ENCODE data around the gene ADRA2C.
"Not testable (repeated sequence)": the region's sequence is repeated elsewhere in the genome, so short reads cannot be mapped to it uniquely, and the experiment has no call there.

GRCh38 chr4:3814838-3815237 lies 48.7 kb downstream of the ADRA2C start:
- TF ChIP-seq, protein P1, sequence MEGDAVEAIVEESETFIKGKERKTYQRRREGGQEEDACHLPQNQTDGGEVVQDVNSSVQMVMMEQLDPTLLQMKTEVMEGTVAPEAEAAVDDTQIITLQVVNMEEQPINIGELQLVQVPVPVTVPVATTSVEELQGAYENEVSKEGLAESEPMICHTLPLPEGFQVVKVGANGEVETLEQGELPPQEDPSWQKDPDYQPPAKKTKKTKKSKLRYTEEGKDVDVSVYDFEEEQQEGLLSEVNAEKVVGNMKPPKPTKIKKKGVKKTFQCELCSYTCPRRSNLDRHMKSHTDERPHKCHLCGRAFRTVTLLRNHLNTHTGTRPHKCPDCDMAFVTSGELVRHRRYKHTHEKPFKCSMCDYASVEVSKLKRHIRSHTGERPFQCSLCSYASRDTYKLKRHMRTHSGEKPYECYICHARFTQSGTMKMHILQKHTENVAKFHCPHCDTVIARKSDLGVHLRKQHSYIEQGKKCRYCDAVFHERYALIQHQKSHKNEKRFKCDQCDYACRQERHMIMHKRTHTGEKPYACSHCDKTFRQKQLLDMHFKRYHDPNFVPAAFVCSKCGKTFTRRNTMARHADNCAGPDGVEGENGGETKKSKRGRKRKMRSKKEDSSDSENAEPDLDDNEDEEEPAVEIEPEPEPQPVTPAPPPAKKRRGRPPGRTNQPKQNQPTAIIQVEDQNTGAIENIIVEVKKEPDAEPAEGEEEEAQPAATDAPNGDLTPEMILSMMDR (IDR thresholded peaks at IDR 0.05): not testable (repeated sequence)
- TF ChIP-seq, protein P2, sequence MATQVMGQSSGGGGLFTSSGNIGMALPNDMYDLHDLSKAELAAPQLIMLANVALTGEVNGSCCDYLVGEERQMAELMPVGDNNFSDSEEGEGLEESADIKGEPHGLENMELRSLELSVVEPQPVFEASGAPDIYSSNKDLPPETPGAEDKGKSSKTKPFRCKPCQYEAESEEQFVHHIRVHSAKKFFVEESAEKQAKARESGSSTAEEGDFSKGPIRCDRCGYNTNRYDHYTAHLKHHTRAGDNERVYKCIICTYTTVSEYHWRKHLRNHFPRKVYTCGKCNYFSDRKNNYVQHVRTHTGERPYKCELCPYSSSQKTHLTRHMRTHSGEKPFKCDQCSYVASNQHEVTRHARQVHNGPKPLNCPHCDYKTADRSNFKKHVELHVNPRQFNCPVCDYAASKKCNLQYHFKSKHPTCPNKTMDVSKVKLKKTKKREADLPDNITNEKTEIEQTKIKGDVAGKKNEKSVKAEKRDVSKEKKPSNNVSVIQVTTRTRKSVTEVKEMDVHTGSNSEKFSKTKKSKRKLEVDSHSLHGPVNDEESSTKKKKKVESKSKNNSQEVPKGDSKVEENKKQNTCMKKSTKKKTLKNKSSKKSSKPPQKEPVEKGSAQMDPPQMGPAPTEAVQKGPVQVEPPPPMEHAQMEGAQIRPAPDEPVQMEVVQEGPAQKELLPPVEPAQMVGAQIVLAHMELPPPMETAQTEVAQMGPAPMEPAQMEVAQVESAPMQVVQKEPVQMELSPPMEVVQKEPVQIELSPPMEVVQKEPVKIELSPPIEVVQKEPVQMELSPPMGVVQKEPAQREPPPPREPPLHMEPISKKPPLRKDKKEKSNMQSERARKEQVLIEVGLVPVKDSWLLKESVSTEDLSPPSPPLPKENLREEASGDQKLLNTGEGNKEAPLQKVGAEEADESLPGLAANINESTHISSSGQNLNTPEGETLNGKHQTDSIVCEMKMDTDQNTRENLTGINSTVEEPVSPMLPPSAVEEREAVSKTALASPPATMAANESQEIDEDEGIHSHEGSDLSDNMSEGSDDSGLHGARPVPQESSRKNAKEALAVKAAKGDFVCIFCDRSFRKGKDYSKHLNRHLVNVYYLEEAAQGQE (IDR thresholded peaks at IDR 0.05; ENCODE audit: insufficient read depth in 1 of 2, low read depth in 2 of 2, low read length in 1 of 2): not testable (repeated sequence)
- not testable (repeated sequence) for TF ChIP-seq SIN3A (IDR thresholded peaks at IDR 0.05; ENCODE audit: borderline replicate concordance, insufficient read depth, low read depth, low read length)

All from Panc1 (cell line).